ENCODE data around the gene PLEKHA4.
"Not testable (repeated sequence)": the region's sequence is repeated elsewhere in the genome, so short reads cannot be mapped to it uniquely, and the experiment has no call there.

The PLEKHA4 gene

DNA sequence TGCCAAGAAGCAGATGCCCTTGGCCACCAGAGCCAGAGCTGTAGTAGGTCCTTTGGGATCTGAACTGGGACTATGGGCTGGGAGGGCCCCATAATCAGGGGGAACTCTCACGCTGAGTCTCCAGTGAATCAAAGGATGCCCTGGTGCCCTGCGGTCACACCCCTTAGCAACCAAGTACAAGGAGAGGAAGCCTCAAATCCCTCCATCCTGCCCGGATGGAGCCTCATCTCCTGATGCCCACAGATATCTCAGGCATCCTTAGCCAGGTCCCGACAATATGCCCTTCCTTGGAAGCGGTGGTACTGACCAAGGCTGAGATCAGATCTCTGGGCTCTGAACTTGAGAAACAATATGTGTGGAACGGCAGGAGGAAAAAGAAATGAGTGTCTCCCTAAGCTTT, 1.7 kb downstream of the PLEKHA4 start:
- no peak for DNase-seq (ENCODE audit: low read depth in 2 of 2)

DNA sequence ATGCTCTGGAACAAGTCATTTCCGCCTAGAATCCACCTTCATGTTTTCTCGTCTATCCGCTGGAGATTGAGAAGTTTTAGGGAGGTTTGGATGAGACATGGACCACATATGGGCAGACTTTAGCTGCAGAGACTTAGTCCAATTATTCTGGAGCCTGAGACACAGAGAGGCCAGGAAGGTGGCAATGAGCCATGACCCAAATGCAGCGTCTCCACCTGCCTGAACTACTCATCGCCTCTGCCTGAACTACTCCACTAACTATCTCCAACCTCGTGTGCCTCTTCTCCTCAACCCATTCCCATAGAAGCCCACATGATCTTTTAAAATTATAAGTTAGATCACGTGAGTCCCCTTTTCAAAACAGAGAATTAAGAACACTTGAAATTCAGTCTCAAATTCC, 5.6 kb downstream of the PLEKHA4 start:
- DNase-seq (ENCODE audit: low read depth in 2 of 2) = no peak

GRCh38 chr19:48861313-48861712, 7.1 kb downstream of the PLEKHA4 start:
- DNase-seq (ENCODE audit: low read depth in 2 of 2) = no peak

DNA sequence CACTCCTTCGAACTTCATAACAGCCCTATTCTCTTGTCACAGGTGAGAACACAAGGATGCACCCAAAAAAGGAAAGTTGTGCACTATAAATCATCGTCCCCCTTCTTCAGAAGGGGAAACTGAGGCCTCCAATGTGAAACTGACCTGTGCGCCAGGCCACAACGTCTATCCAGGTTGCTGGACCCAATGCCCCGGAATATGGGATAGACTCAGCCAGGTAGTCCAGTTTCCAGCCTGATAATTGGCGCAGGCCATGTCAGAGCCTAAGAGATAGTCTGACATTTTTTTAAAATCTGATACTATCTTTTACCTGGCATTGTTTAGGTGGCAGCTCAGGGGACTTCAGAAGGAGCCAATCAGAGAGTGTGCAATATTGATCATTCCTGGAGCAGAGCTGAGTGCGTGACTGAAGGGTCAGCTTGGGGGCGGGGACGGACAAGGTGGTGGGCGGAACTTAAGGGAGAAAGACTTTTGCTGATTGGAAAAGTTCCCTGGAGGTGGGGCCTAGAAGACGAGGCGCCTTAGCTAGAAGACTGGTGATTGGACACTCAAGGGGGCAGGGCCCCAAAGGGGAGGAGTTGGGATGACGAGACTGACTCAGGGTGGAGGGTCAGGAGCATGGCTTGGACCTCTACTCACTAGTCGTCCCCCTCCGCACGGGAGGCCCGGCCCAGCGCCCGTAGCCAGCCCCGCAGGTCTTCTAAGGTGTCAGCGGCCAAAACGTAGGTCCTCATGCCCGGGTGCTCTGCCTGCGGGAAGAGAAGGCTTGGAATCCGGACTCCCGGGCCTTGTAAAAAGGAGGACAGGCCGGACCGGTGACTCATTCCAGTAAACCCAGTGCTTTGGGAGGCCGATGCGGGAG, 8.5 kb downstream of the PLEKHA4 start:
- DNase-seq (ENCODE audit: low read depth in 2 of 2) = no peak

GRCh38 chr19:48858984-48859710, 9.3 kb downstream of the PLEKHA4 start:
- DNase-seq (ENCODE audit: low read depth in 2 of 2) = peak; percentile 52 to 73

DNA sequence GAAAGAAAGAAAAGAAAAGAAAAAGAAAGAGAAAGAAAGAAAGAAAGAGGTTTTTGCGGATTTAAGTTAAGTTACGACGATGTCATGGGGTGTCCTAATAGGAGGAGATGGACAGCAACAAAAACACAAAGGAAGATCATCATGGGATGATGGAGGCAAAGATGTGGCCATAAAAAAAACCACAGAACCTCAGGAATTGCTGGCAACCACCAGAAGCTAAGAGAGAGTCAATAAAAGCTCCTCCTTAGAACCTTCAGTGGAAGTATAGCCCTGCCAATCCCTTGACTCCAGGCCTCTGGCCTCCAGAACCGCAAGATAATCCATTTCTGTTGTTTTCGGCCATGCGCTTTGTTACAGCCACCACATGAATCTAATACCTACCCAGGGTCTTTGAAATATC, 11.5 kb downstream of the PLEKHA4 start:
- no peak for DNase-seq (ENCODE audit: low read depth in 2 of 2)

- no peak for DNase-seq (ENCODE audit: low read depth in 2 of 2)
Observed at GRCh38 chr19:48854103-48854502, 14.3 kb downstream of the PLEKHA4 start.

GRCh38 chr19:48853483-48853882, 14.9 kb downstream of the PLEKHA4 start:
- no peak for DNase-seq (ENCODE audit: low read depth in 2 of 2)

- DNase-seq (ENCODE audit: low read depth in 2 of 2) = no peak
Observed at GRCh38 chr19:48852292-48852691, 16.1 kb downstream of the PLEKHA4 start.

DNA sequence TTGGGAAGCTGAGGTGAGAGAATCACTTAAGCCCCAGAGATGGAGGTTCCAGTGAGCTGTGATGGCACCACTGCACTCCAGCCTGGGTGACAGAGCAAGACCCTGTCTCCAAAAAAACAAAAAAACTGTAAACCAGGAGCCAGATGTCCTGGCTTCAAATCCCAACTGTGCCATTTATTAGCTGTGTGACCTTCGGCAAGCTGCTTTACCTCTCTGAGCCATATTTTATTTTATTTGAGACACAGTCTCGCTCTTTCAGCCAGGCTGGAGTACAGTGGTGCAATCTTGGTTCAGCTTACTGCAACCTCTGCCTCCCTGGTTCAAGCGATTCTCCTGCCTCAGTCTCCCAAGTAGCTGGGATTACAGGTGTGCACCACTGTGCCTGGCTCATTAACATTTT, 21.8 kb downstream of the PLEKHA4 start:
- DNase-seq (ENCODE audit: low read depth in 2 of 2) = not testable (repeated sequence)

- no peak for DNase-seq (ENCODE audit: low read depth in 2 of 2)
Observed at GRCh38 chr19:48845384-48845783, 23.0 kb downstream of the PLEKHA4 start.

DNA sequence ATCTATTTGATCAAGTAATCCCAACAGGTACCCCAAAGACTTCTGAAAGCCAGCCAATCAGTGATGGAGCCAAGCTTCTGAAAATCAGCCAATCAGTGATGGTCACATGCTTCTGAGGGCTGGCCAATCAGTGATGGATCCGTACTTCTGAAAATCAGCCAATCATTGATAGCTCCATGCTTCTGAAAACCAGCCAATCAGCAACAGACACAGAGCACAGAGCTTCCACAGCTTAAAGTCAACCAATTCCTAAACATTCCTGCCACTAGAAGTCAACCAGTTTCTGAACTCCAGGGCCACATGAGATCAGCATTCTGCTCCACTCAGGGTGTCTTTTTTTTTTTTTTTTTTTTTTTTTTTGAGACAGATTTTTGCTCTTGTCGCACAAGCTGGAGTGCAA, 23.9 kb downstream of the PLEKHA4 start:
- DNase-seq (ENCODE audit: low read depth in 2 of 2) = no peak

- no peak for DNase-seq (ENCODE audit: low read depth in 2 of 2)
Observed at GRCh38 chr19:48842789-48843162, 25.6 kb downstream of the PLEKHA4 start.

- no peak for DNase-seq (ENCODE audit: low read depth in 2 of 2)
Observed at GRCh38 chr19:48841571-48841970, 26.8 kb downstream of the PLEKHA4 start.

- no peak for DNase-seq (ENCODE audit: low read depth in 2 of 2)
Observed at GRCh38 chr19:48841047-48841446, 27.4 kb downstream of the PLEKHA4 start.

GRCh38 chr19:48837687-48838086, 30.7 kb downstream of the PLEKHA4 start:
- DNase-seq (ENCODE audit: low read depth in 2 of 2) = no peak

DNA sequence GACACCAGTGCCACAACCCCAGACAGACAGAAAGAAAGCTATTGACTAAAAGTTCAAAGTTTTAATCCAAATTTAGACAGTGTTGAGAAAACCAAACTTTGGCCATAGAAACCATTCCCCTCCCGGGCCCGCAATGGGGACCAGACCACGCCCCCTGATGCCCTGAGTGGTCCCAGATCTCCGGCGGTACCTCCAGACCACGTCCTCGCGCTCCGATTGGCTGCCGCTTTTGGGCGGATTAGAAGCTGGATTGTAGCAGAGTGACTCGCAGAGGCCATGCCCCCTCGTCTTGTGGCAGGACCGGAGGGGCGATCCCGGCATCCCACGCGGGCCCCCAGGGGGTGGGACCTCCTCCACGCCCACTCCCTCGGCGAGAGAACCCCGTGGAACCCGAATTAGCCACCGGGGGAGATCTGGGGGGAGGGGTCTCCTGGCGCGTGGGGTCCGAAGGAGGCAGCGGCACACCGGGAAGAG, 31.3 kb downstream of the PLEKHA4 start:
- peak; percentile 46 to 59 for DNase-seq (ENCODE audit: low read depth in 2 of 2)

GRCh38 chr19:48836089-48837017, 32.1 kb downstream of the PLEKHA4 start, which contains the start of gene HSD17B14:
Gene HSD17B14, minus strand, starts transcription at chr19:48836491. Its CDS starts 80 bp downstream, at chr19:48836411.
- DNase-seq (ENCODE audit: low read depth in 2 of 2) = no peak

DNA sequence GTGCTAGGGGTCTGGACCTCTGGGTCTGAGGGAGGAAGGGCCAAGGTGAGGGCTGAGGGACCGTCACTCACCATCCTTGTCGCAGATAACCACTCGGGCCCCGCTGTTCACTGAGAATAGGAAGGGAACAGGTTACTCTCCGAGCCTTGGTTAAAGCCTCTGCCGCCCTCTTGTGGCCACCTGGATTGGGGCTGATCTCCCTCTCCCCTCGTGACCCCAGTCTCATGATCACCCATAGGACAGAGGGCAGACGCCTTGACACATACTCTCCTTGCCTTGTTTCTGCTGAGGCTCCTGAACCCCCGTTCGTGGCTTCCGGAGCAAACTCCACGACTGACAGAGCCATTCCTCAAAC, 32.7 kb downstream of the PLEKHA4 start:
- peak; percentile 77 to 84 for DNase-seq (ENCODE audit: low read depth in 2 of 2)

DNA sequence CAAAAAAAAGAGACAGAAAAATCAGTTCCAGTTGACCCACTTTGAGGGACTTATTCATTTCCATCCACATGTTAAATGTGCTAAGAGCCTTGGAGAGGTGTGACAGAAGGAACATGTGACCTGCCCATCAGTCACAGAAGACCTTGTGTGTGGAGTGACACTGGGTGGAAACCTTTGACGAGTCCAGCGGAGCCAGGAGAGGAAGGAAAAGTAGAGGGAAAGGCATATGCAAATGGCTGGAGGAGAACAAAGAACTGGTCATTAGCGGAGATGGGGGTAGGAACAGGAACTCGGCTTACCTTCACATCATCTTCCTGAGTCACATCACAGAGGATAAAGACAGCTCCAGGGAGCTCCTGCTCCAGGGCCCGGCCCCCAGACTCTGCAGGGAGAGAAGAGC, 34.4 kb downstream of the PLEKHA4 start:
- DNase-seq (ENCODE audit: low read depth in 2 of 2) = no peak

DNA sequence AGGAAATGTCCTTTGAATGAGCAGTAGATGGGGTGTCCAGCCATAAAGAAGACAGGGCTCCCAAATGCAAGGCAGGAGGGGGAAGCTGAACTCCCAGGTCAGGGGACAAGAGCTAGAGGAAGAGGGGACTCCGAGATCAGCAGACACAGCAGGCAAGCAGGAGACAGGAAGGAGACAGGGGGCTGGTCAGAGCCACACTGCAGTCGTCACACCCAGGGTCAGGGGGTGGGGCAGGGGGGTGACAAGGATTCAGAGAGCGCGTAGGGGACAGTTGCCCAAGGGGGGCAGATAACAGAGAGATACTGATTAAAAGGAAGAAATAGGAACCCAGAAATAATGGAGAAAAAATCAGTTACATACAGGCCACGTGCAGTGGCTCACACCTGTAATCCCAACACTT, 35.4 kb downstream of the PLEKHA4 start:
- no peak for DNase-seq (ENCODE audit: low read depth in 2 of 2)

GRCh38 chr19:48830965-48831364, 37.5 kb downstream of the PLEKHA4 start:
- DNase-seq (ENCODE audit: low read depth in 2 of 2) = no peak
